ENCODE data around the gene DCDC1. TPM values are rescaled to one million over a fixed set of nuclear protein-coding genes. Genes with fewer than 3 reads are reported as not detected.

DCDC1 gene
- total RNA-seq, 1 experiment from 2014 or later: 1.5 TPM

- no TSS peak for BruUV-seq (replicated peaks)
- Histone ChIP-seq H3K4me1 (ENCODE audit: control insufficient read depth in 1 of 2, insufficient read depth in 2 of 2, low read length in 2 of 2) (no peaks in the 10 kb centered on the region), H3K27ac (ENCODE audit: low read depth, low read length) (no peak overlapping the region), H3K27me3 (ENCODE audit: insufficient read depth, low read length) (no peaks in the 10 kb centered on the region), H3K79me2 (ENCODE audit: insufficient read depth, low read length) (no peaks in the 10 kb centered on the region), H3K9me3 (ENCODE audit: control insufficient read depth in 1 of 2, insufficient read depth in 1 of 2, low read depth in 1 of 2, low read length in 2 of 2) (no peaks in the 10 kb centered on the region), H3K36me3 (ENCODE audit: control insufficient read depth in 1 of 2, insufficient read depth in 2 of 2, low read length in 2 of 2) (no peaks in the 10 kb centered on the region), H2AFZ (ENCODE audit: low read depth, low read length, poor library complexity, severe bottlenecking) (no peak overlapping the region), H3K4me3 (replicated peaks in 1 of 2; ENCODE audit: low read depth in 1 of 2, low read length in 2 of 2) (no peak overlapping the region), H3K9ac (ENCODE audit: low read length) (no peak overlapping the region), H4K20me1 (ENCODE audit: insufficient read depth) (no peaks in the 10 kb centered on the region), H3K9me2 (ENCODE audit: insufficient read depth) (no peaks in the 10 kb centered on the region), H3K4me2 (ENCODE audit: low read length) (no peak overlapping the region)
- intact Hi-C loops (cut with micrococcal nuclease): no loop called here
- TF ChIP-seq, protein P1, sequence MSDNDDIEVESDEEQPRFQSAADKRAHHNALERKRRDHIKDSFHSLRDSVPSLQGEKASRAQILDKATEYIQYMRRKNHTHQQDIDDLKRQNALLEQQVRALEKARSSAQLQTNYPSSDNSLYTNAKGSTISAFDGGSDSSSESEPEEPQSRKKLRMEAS (IDR thresholded peaks at IDR 0.05): no peak
- TF ChIP-seq, protein P2, sequence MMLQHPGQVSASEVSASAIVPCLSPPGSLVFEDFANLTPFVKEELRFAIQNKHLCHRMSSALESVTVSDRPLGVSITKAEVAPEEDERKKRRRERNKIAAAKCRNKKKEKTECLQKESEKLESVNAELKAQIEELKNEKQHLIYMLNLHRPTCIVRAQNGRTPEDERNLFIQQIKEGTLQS (IDR thresholded peaks at IDR 0.05): no peak
- TF ChIP-seq CBX3 (IDR thresholded peaks at IDR 0.05; ENCODE audit: low read depth): no peak
- TF ChIP-seq CTCF (IDR thresholded peaks at IDR 0.05 in 2 of 3, conservative IDR thresholded peaks at IDR 0.05 in 1 of 3; ENCODE audit: borderline replicate concordance in 1 of 3, insufficient read depth in 1 of 3, low read depth in 2 of 3, low read length in 2 of 3): no peak
- no peak for TF ChIP-seq SP1 (IDR thresholded peaks at IDR 0.05; ENCODE audit: low read depth)
- TF ChIP-seq SRF (IDR thresholded peaks at IDR 0.05; ENCODE audit: low read depth): no peak
- no peak for TF ChIP-seq FOSL1 (IDR thresholded peaks at IDR 0.05; ENCODE audit: low read depth)
- no peak for TF ChIP-seq SIN3A (IDR thresholded peaks at IDR 0.05; ENCODE audit: low read depth)
- no peak for TF ChIP-seq EZH2phosphoT487 (IDR thresholded peaks at IDR 0.05; ENCODE audit: borderline replicate concordance)
- TF ChIP-seq, protein P3, sequence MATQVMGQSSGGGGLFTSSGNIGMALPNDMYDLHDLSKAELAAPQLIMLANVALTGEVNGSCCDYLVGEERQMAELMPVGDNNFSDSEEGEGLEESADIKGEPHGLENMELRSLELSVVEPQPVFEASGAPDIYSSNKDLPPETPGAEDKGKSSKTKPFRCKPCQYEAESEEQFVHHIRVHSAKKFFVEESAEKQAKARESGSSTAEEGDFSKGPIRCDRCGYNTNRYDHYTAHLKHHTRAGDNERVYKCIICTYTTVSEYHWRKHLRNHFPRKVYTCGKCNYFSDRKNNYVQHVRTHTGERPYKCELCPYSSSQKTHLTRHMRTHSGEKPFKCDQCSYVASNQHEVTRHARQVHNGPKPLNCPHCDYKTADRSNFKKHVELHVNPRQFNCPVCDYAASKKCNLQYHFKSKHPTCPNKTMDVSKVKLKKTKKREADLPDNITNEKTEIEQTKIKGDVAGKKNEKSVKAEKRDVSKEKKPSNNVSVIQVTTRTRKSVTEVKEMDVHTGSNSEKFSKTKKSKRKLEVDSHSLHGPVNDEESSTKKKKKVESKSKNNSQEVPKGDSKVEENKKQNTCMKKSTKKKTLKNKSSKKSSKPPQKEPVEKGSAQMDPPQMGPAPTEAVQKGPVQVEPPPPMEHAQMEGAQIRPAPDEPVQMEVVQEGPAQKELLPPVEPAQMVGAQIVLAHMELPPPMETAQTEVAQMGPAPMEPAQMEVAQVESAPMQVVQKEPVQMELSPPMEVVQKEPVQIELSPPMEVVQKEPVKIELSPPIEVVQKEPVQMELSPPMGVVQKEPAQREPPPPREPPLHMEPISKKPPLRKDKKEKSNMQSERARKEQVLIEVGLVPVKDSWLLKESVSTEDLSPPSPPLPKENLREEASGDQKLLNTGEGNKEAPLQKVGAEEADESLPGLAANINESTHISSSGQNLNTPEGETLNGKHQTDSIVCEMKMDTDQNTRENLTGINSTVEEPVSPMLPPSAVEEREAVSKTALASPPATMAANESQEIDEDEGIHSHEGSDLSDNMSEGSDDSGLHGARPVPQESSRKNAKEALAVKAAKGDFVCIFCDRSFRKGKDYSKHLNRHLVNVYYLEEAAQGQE (IDR thresholded peaks at IDR 0.05; ENCODE audit: low read depth): no peak
- TF ChIP-seq ZFX (IDR thresholded peaks at IDR 0.05): no peak
- TF ChIP-seq YY1 (IDR thresholded peaks at IDR 0.05; ENCODE audit: extremely low read depth, insufficient replicate concordance, low read depth, low read length): no peak
- no peak for TF ChIP-seq POLR2A (IDR thresholded peaks at IDR 0.05; ENCODE audit: borderline replicate concordance, extremely low read depth, insufficient read depth, insufficient read length)
- POLR2A ChIA-PET: no interaction called here
- ATAC-seq (no peak), DNase-seq (ENCODE audit: low read depth, low spot score) (no peak)
- RAD21 ChIA-PET (ENCODE audit: low non-redundant PET in 1 of 2, low total read pairs in 2 of 2, uncharacterized antibody in 2 of 2, unreplicated experiment in 2 of 2): no interaction called here
- CTCF ChIA-PET: no interaction called here
These were observed 258.7 kb downstream of the DCDC1 start for GRCh38 chr11:31110830-31111229.

Data from HCT116 (cell line).